D341Med (cell line): Measurements from ENCODE around the gene LRMDA.

Experiments
- DNase-seq: peaks from one replicate; pipeline ENCODE4 v3.0.0; 2012; ENCODE audit warnings: low spot score

The LRMDA gene

GRCh38 chr10:75646218-75646915, 214.9 kb downstream of the LRMDA start:
- no peak for DNase-seq

- no peak for DNase-seq
Measured at GRCh38 chr10:75646916-75647315, 215.5 kb downstream of the LRMDA start.

GRCh38 chr10:75647675-75648074, 216.3 kb downstream of the LRMDA start:
- DNase-seq: no peak

GRCh38 chr10:75648351-75648750, 216.9 kb downstream of the LRMDA start:
- DNase-seq: no peak

- DNase-seq: no peak
Measured at GRCh38 chr10:75648854-75649253, 217.4 kb downstream of the LRMDA start.

- DNase-seq: no peak
Measured at GRCh38 chr10:75649466-75649865, 218.0 kb downstream of the LRMDA start.

GRCh38 chr10:75650648-75651047, 219.2 kb downstream of the LRMDA start:
- DNase-seq: no peak

- DNase-seq: no peak
Measured at GRCh38 chr10:75651417-75651816, 220.0 kb downstream of the LRMDA start.

GRCh38 chr10:75652146-75652740, 220.8 kb downstream of the LRMDA start:
- DNase-seq: no peak

- no peak for DNase-seq
Measured at GRCh38 chr10:75653761-75654160, 222.3 kb downstream of the LRMDA start.

GRCh38 chr10:75654171-75654771, 222.8 kb downstream of the LRMDA start:
- DNase-seq: no peak

- no peak for DNase-seq
Measured at GRCh38 chr10:75654772-75655171, 223.3 kb downstream of the LRMDA start.

- DNase-seq: no peak
Measured at GRCh38 chr10:75655791-75656451, 224.5 kb downstream of the LRMDA start.

GRCh38 chr10:75657351-75657750, 225.9 kb downstream of the LRMDA start:
- no peak for DNase-seq

GRCh38 chr10:75658036-75658435, 226.6 kb downstream of the LRMDA start:
- DNase-seq: no peak

- DNase-seq: no peak
Measured at GRCh38 chr10:75658496-75658895, 227.1 kb downstream of the LRMDA start.

GRCh38 chr10:75658915-75659314, 227.5 kb downstream of the LRMDA start:
- no peak for DNase-seq

- DNase-seq: no peak
Measured at GRCh38 chr10:75660823-75661222, 229.4 kb downstream of the LRMDA start.

GRCh38 chr10:75662715-75663114, 231.3 kb downstream of the LRMDA start:
- no peak for DNase-seq

- no peak for DNase-seq
Measured at GRCh38 chr10:75663947-75664664, 232.7 kb downstream of the LRMDA start.

GRCh38 chr10:75664968-75665367, 233.5 kb downstream of the LRMDA start:
- DNase-seq: no peak

GRCh38 chr10:75665707-75666106, 234.3 kb downstream of the LRMDA start:
- no peak for DNase-seq
